ENCODE results near the gene EMP3. TPM values are rescaled to one million over a fixed set of nuclear protein-coding genes. Genes with fewer than 3 reads are reported as not detected.
A peak's percentile ranks its signal among the peaks of the same experiment; 100 is the strongest.

Gene EMP3
- total and polyA plus RNA-seq, 9 of the 15 experiments (the other 6 are each of a cell fraction or from before 2014, with no cell fraction given), result 123 to 386 (median 296) TPM

DNA sequence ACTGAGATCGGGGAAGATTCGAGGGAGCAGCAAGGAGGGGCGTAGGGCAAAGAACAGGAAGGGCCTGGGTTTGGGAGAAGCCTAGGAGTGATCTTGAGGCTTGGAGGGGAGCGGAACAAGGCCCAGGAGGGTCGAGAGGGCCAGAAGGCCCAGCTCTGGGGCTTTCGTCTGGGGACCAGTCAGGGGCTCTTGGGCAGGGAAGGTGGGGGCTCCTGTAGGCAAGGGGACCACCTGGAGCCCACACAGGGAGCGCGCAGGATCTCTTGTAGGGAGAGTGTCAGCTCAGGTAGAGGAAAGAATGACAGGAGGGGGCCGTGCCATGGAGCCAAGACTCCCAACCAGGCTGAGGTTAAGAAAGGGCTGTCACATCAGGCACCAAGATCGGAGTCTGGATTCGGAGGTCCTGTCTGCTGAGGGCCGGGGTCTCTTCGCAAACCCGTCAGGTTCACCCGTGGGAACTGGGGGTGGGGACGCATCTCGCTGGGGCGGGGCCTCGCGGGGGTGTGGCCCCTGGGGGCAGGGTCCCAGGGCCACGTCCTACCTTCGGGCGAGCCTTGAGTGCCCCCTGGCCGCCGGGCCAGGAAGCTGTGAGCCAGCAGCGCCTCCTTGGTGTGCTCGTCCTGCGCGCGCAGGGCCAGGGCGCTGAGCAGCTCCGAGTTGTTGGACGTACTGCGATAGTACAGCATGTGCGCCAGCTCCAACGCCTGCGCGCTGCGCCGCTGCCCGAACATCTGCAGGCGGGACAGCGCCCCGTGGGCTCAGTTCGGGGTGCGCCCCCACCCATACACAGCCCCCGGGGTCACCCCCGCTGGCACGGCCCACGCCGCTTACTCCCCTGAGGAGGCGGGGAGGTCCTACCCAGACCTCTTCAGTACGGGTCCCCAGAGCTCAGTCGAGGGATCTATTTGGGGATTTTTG, 8.4 kb downstream of the EMP3 start:
- ChIA-PET POLR2A (interaction anchor here (0.5 to 2.4 kb wide), 16 partner anchors 10 to 280 kb away, joined by 3 to 12 read pairs (median 3); partner anchors contain the start of genes CARD8, EMP3, GRWD1 and SYNGR4), CTCF (ENCODE audit: low intra/inter-chr PET ratio) (interaction anchor here (0.6 to 4.0 kb wide), 6 partner anchors 13 to 251 kb away, joined by 4 to 57 read pairs (median 5); a partner anchor contains a TSS)
- Histone ChIP-seq H2AFZ (ENCODE audit: low read depth, low read length) (peak overlapping the region; percentile 73), H3K9me3 (replicated peaks; ENCODE audit: control insufficient read depth, insufficient read depth, low read depth, low read length) (peaks cover under 1% of the 10 kb centered on the region; the same call in 1 of the 2 replicates), H3K4me2 (ENCODE audit: insufficient read depth, low read length) (peak overlapping the region; percentile 93), H3K27ac (ENCODE audit: extremely low read depth, low read depth, low read length) (peak overlapping the region; percentile 91), H4K20me1 (replicated peaks; ENCODE audit: control insufficient read depth, insufficient read depth, low read length) (no peaks in the 10 kb centered on the region), H3K79me2 (ENCODE audit: control insufficient read depth, insufficient read depth, low read length) (peaks cover 13% of the 10 kb centered on the region), H3K4me1 (replicated peaks in 1 of 2; ENCODE audit: control insufficient read depth in 2 of 2, insufficient read depth in 2 of 2, low read length in 2 of 2) (peaks cover 21 to 61% of the 10 kb centered on the region in 2 experiments), H3K27me3 (ENCODE audit: control insufficient read depth in 2 of 2, insufficient read depth in 2 of 2, low read length in 2 of 2) (no peaks in the 10 kb centered on the region), H3K9me1 (ENCODE audit: control insufficient read depth, insufficient read depth, low read length) (peaks cover 5% of the 10 kb centered on the region), H3K9ac (ENCODE audit: insufficient read depth in 1 of 2, low read depth in 2 of 2, low read length in 2 of 2) (peak overlapping the region; percentile 80 to 92), H3K36me3 (ENCODE audit: control insufficient read depth, insufficient read depth, low read length) (peaks cover 28% of the 10 kb centered on the region; the same call in 2 of the 3 replicates), H3K4me3 (peak overlapping the region; percentile 50)
- ATAC-seq (peak; percentile 89), FAIRE-seq (peak; percentile 90), DNase-seq (ENCODE audit: extremely low read depth in 1 of 4, low spot score in 3 of 4) (peak; percentile 92 to 97 (median 94))
- in situ Hi-C loops (cut with MboI), result no loop called here
- 2% methylated on average over 44 of the region's 54 CpGs for WGBS (ENCODE audit: insufficient coverage, low coverage, missing lambda C conversion rate)
- intact Hi-C loops (cut with micrococcal nuclease), result loop anchor here (1.0 to 5.0 kb wide), 4 partner anchors 13 to 819 kb away; no protein-coding TSS in a partner anchor
- no TSS peak for BruUV-seq (replicated peaks)
- TF ChIP-seq, protein P1, sequence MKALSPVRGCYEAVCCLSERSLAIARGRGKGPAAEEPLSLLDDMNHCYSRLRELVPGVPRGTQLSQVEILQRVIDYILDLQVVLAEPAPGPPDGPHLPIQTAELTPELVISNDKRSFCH (CRISPR knock-in tag; IDR thresholded peaks at IDR 0.05), result no peak
- TF ChIP-seq, protein P1 (tag; IDR thresholded peaks at IDR 0.05), result 0 out of 2 replicates have a peak, but pooled peaks have one; percentile 23
- TF ChIP-seq CREM (IDR thresholded peaks at IDR 0.05; ENCODE audit: low read depth), result peak; percentile 66
- TF ChIP-seq, protein P2, sequence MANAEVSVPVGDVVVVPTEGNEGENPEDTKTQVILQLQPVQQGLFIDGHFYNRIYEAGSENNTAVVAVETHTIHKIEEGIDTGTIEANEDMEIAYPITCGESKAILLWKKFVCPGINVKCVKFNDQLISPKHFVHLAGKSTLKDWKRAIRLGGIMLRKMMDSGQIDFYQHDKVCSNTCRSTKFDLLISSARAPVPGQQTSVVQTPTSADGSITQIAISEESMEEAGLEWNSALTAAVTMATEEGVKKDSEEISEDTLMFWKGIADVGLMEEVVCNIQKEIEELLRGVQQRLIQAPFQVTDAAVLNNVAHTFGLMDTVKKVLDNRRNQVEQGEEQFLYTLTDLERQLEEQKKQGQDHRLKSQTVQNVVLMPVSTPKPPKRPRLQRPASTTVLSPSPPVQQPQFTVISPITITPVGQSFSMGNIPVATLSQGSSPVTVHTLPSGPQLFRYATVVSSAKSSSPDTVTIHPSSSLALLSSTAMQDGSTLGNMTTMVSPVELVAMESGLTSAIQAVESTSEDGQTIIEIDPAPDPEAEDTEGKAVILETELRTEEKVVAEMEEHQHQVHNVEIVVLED (CRISPR knock-in tag; IDR thresholded peaks at IDR 0.05), result peak; percentile 44; the same call in 1 of the 2 replicates
- 0 out of 4 replicates have a peak, but pooled peaks of 1 of the 2 experiments have one; percentile 17 for TF ChIP-seq FOXK2 (conservative IDR thresholded peaks at IDR 0.05 in 1 of 2, IDR thresholded peaks at IDR 0.05 in 1 of 2; ENCODE audit: low read depth in 2 of 2)
- no peak for TF ChIP-seq SREBF2 (CRISPR knock-in tag; IDR thresholded peaks at IDR 0.05)
- TF ChIP-seq, protein P3, sequence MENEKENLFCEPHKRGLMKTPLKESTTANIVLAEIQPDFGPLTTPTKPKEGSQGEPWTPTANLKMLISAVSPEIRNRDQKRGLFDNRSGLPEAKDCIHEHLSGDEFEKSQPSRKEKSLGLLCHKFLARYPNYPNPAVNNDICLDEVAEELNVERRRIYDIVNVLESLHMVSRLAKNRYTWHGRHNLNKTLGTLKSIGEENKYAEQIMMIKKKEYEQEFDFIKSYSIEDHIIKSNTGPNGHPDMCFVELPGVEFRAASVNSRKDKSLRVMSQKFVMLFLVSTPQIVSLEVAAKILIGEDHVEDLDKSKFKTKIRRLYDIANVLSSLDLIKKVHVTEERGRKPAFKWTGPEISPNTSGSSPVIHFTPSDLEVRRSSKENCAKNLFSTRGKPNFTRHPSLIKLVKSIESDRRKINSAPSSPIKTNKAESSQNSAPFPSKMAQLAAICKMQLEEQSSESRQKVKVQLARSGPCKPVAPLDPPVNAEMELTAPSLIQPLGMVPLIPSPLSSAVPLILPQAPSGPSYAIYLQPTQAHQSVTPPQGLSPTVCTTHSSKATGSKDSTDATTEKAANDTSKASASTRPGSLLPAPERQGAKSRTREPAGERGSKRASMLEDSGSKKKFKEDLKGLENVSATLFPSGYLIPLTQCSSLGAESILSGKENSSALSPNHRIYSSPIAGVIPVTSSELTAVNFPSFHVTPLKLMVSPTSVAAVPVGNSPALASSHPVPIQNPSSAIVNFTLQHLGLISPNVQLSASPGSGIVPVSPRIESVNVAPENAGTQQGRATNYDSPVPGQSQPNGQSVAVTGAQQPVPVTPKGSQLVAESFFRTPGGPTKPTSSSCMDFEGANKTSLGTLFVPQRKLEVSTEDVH (IDR thresholded peaks at IDR 0.05; ENCODE audit: low read depth, partially characterized antibody), result no peak
- 0 out of 2 replicates have a peak, but pooled peaks have one; percentile 7 for TF ChIP-seq HCFC1 (IDR thresholded peaks at IDR 0.05; ENCODE audit: low read depth, low read length)
- peak; percentile 16 for TF ChIP-seq PHF20 (IDR thresholded peaks at IDR 0.05; ENCODE audit: partially characterized antibody)
- TF ChIP-seq NFRKB (IDR thresholded peaks at IDR 0.05; ENCODE audit: low read depth), result peak; percentile 81
- TF ChIP-seq, protein P4, sequence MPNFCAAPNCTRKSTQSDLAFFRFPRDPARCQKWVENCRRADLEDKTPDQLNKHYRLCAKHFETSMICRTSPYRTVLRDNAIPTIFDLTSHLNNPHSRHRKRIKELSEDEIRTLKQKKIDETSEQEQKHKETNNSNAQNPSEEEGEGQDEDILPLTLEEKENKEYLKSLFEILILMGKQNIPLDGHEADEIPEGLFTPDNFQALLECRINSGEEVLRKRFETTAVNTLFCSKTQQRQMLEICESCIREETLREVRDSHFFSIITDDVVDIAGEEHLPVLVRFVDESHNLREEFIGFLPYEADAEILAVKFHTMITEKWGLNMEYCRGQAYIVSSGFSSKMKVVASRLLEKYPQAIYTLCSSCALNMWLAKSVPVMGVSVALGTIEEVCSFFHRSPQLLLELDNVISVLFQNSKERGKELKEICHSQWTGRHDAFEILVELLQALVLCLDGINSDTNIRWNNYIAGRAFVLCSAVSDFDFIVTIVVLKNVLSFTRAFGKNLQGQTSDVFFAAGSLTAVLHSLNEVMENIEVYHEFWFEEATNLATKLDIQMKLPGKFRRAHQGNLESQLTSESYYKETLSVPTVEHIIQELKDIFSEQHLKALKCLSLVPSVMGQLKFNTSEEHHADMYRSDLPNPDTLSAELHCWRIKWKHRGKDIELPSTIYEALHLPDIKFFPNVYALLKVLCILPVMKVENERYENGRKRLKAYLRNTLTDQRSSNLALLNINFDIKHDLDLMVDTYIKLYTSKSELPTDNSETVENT (CRISPR knock-in tag; IDR thresholded peaks at IDR 0.05), result 0 out of 2 replicates have a peak, but pooled peaks have one; percentile 43

All from K562 (cell line).